ENCODE measurements around the gene OR4X2. TPM values are rescaled to one million over a fixed set of nuclear protein-coding genes. Genes with fewer than 3 reads are reported as not detected.

Gene OR4X2
- total RNA-seq, 4 donors from 2014 or later = not detected

- DNase-seq (ENCODE audit: low spot score) = no peak
- no peak for TF ChIP-seq CTCF (IDR thresholded peaks at IDR 0.05)
- ATAC-seq (ENCODE audit: low FRiP score) = no peak
These were observed 2.4 kb upstream of the OR4X2 start for GRCh38 chr11:48242501-48242900.

GRCh38 chr11:48248902-48249301 lies 4.0 kb downstream of the OR4X2 start:
- ATAC-seq (ENCODE audit: low FRiP score) (no peak), DNase-seq (ENCODE audit: low spot score) (no peak)
- TF ChIP-seq CTCF (IDR thresholded peaks at IDR 0.05) = no peak

GRCh38 chr11:48261600-48261999 lies 16.7 kb downstream of the OR4X2 start:
- no peak for TF ChIP-seq CTCF (IDR thresholded peaks at IDR 0.05)
- no peak for ATAC-seq (ENCODE audit: low FRiP score)

GRCh38 chr11:48263423-48263911 lies 18.6 kb downstream of the OR4X2 start, which contains the start of gene OR4X1:
Gene OR4X1, plus strand, starts transcription at chr11:48263861. Its CDS starts 0 bp downstream, at chr11:48263861.
- ATAC-seq (ENCODE audit: low FRiP score) (no peak), DNase-seq (ENCODE audit: low spot score) (no peak)
- no peak for TF ChIP-seq CTCF (IDR thresholded peaks at IDR 0.05)

More at GRCh38 chr11:48261600-48261999, 16.7 kb downstream of the OR4X2 start:
- DNase-seq (ENCODE audit: low spot score) = no peak

GRCh38 chr11:48270621-48271020 lies 25.7 kb downstream of the OR4X2 start:
- TF ChIP-seq CTCF (IDR thresholded peaks at IDR 0.05) = no peak
- ATAC-seq (ENCODE audit: low FRiP score) (no peak), DNase-seq (ENCODE audit: low spot score) (no peak)

DNA sequence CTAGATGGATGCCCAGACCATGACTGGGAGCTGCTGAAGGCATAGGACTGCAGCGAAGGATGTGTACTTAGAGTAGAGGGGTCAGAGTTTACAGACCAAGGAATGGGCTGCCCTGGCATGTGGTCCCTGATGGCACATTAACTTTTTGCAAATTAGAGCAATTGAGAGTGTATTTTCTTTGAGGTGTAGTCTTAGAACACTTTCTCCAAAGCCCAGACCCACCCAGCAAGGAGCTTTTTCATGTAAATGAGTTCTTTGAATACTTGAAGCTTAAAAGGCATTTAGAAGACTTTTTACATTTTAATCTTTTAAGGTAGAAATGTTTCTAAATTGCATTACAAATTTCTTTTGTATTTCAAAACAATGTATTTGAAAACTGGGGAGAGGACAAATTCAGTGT lies 27.7 kb downstream of the OR4X2 start:
- ATAC-seq (ENCODE audit: low FRiP score) = no peak
- TF ChIP-seq CTCF (IDR thresholded peaks at IDR 0.05) = no peak
- no peak for DNase-seq (ENCODE audit: low spot score)

Other genes with a start within 250 kb of the OR4X2 start
- gene OR4B1, start 28.3 kb upstream of the OR4X2 start, total RNA-seq = not detected
- not detected for gene OR4X1, start 18.8 kb downstream of the OR4X2 start, total RNA-seq
- gene OR4S1, start 61.1 kb downstream of the OR4X2 start, total RNA-seq = not detected
- gene OR4C3, start 79.8 kb downstream of the OR4X2 start, total RNA-seq = not detected
- gene OR4C5, start 121.4 kb downstream of the OR4X2 start, total RNA-seq = not detected
- not detected for gene OR4A47, start 243.7 kb downstream of the OR4X2 start, total RNA-seq

Measured in omental fat pad (tissue), 4 donors.